HG02938 (cell line): Measurements from ENCODE around the gene HTD2.
"Not testable (repeated sequence)": the region's sequence is repeated elsewhere in the genome, so short reads cannot be mapped to it uniquely, and the experiment has no call there.

Source experiments
- ATAC-seq: cut with Tn5 transposase; IDR thresholded peaks from one replicate; pipeline ENCODE4 v1.9.1; 2021; ENCODE audit warnings: mild to moderate bottlenecking, moderate library complexity; ENCODE audit not compliant: unreplicated experiment

Gene HTD2

DNA sequence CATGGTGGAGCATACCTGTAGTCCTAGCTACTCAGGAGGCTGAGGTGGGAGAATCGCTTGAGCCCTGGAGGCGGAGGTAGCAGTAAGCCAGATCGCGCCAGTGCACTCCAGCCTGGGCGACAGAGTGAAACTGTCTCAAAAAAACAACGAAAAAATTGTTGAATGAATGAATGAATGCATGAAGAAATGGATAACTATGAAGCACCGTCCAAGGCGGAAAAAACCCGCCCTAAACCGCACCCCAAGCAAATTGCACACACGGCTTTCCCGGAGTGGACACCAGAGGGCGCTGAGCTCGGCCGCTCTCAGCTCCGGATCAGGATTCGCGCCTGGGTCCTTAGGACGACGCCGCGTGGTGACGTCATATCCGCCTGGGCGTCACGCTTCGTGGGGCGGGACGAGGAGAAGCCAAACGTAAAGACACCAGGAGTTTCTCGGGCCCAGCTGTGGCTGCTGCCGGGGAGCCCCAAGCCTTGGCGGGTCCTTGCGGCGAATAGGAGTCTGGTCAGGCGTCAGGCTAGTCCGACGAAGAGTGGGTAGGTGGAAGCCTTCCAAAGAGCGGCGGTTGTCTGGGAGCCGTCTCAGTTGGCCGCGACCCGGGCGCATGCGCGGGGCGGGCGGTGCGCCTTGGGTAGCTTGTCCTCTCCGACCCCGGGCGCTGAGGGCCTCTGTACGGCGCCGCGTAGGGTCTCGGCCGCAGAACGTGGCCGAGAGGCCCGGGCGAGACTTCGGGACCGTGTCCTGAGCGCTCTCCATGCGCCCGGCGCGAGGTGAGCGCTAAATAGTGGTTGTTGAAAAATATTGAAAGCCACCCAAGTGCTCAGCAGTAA is at the start of gene HTD2, which contains the start of gene RPP14:
TSS of gene HTD2 (plus strand) at position 639 of the 830 bp plus-strand sequence. CDS start 11,094 bp downstream, outside the sequence.
TSS of gene RPP14 (plus strand) at position 364 of the 830 bp plus-strand sequence. CDS start 4,085 bp downstream, outside the sequence.
- peak; percentile 78 for ATAC-seq

DNA sequence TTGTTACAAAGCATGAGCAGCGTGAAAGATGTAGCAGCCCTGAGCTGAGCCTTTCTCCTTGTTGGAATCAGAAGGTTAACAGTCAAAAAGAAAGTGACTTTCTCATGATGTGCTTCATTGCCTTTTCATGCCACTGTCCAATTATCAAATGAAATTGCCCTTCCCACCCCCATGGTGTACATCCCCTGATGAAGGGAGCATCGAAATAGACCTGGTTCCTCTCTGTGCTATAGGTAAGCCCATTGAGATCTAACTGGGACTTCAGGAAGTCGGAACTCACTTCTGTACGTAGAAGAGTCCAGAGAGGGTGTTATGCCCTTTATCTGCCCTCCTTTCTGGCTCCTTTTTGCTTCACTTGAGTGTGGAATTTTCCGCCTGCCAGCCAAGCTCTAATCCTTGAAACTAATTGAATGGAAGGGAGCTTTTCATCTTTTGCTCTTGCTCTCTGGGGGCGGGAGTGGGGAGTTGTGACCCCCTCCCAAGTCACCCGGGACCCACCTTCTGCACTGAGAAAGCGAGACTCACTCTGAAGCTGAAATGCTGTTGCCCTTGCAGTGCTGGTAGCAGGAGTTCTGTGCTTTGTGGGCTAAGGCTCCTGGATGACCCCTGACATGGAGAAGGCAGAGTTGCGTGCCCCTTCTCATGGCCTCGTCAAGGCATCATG is 47.8 kb upstream of the HTD2 start:
- ATAC-seq, result no peak

GRCh38 chr3:58260261-58260731 is 46.0 kb upstream of the HTD2 start:
- ATAC-seq, result no peak

GRCh38 chr3:58260733-58261132 is 45.6 kb upstream of the HTD2 start:
- no peak for ATAC-seq

DNA sequence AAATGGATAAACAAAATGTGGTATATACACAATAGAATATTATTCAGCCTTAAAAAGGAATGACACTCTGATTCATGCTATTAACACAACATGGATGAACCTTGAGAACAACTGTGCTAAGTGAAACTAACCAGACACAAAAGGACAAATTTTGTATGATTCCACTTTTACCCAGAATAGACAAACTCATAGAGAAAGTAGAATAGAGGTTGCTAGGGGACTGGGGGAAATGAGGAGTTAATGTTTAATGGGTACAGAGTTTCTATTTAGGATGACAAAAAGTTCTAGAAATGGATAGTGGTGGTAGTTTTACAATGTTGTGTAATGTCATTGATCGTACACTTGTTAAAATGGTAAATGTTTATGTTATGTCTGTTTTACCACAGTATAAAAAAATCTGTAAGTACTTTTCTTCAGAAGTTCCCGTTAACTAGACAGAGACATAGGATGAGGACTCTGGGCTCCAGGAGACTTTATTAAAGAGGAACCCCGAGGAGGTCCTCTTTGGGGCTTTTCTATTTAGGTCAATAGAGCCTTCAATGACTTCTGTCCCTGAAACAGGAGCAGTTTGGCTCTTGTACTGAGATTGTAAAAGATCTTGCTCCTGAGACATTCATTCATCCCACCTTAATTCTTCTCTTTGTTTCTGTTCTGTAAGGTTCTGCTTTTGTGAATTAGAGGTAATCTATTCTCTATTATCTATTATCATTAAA is 44.2 kb upstream of the HTD2 start:
- peak; percentile 97 for ATAC-seq

GRCh38 chr3:58266577-58266976 is 39.7 kb upstream of the HTD2 start:
- no peak for ATAC-seq

DNA sequence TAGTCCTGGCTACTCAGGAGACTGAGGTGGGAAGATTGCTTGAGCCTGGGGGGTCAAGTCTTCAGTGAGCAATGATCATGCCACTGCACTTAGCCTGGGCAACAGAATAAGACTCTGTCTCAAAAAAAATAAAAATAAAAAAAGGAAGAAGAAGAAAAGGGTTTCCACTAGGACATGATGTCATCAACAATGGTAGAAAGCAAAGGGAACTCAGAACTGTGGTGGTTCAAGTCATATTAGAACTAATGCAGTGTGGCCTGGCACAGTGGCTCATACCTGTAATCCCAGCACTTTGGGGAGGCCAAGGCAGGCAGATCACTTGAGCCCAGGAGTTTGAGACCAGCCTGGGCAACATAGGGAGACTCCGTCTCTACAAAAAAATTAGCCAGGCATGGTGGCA is 38.8 kb upstream of the HTD2 start:
- ATAC-seq, result not testable (repeated sequence)

GRCh38 chr3:58269356-58269755 is 37.0 kb upstream of the HTD2 start:
- ATAC-seq, result no peak

GRCh38 chr3:58270485-58270884 is 35.8 kb upstream of the HTD2 start:
- no peak for ATAC-seq

DNA sequence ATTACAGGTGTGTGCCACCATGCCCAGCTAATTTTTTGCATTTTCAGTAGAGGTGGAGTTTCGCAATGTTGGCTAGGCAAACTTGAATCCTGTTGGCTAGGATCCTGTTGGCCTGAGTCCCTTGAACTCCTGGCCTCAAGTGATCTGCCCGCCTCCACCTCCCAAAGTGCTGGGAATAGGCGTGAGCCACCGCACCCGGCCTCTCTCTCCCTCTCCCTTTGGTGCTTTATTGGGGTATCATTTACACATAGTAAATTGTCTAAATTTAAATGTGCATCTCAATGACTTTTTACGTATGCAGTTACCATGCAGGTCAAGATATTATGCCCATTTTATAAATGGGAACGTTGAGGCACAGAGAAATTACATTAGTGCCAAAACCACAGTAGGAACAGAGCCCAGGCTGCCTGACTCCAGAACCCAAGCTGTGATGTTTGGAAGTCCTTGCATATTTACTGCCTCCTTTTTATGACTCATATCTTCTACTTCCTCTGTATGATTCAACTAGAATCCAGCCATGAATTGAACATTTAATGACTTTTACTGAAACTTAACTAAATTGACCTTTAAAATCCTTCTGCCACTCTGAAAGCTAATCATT is 34.3 kb upstream of the HTD2 start:
- no peak for ATAC-seq

DNA sequence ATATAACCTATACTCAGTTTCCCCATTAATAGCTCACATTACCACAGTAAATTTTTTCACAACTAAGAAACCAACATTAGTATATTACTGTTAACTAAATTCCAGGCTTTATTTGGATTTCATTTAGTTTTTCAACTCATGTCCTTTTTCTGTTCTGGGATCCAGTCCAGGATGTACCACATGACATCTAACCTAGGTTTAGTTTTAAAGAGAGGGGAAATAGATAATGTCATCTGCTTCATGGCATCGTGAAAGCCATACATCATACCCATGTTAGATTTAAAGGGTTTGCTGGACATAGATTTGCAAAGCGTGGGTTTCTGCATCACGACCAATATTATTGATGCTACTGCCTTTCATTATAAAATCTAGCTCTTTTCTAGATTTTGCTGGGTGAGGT is 33.4 kb upstream of the HTD2 start:
- ATAC-seq, result no peak

DNA sequence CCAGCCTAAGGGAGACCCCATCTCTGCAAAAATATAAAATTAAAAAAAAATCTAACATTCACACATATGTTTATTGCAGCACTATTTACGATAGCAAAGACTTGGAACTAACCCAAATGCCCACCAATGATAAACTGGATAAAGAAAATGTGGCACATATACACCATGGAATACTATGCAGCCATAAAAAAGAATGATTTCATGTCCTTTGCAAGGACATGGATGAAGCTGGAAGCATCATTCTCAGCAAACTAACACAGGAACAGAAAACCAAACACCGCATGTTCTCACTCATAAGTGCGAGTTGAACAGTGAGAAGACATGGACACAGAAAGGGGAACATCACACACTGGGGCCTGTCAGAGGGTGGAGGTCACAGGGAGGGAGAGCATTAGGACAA is 33.0 kb upstream of the HTD2 start:
- ATAC-seq, result not testable (repeated sequence)

DNA sequence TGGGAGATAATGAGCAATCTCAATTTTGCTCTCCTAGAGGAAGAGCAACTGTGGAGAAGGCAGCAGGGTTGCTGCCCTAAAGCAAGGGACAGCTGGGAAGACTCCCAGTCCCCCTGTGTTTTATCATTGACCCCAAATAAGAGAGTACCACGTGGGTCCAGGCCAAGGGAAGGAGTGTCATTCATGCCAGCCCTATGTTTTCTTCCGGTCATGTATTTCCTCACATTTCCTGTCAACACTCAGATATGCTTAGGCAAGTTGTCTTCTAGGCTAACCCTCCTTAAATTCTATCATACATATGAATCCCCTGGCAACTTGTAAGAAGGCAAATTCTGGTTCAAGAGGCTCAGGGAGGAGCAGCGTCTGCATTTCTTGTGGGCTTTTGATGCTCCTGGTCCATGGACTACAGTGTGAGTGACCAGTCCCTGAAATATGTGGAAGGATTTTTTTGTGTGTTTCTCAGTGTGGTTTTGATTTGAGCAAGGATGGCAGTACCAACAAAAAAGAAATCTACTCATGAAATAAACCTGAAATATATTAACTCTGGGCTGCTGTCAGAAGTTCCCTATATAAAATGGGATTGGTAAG is 32.2 kb upstream of the HTD2 start:
- ATAC-seq, result no peak

DNA sequence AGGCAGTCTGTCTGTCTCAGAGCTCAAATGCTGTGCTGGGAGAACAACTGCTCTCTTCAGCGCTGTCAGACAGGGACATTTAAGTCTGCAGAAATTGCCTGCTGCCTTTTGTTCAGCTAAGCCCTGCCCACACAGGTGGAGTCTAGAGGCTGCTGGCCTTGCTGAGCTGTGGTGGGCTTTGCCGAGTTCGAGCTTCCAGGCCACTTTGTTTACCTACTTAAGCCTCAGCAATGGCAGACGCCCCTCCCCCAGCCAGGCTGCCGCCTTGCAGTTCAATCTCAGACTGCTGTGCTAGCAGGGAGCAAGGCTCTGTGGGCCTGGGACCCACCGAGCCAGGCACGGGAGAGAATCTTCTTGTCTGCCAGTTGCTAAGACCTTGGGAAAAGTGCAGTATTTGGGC is 25.3 kb upstream of the HTD2 start:
- ATAC-seq, result no peak

GRCh38 chr3:58285334-58285733 is 21.0 kb upstream of the HTD2 start:
- ATAC-seq, result no peak

GRCh38 chr3:58287354-58287753 is 19.0 kb upstream of the HTD2 start:
- ATAC-seq, result no peak

DNA sequence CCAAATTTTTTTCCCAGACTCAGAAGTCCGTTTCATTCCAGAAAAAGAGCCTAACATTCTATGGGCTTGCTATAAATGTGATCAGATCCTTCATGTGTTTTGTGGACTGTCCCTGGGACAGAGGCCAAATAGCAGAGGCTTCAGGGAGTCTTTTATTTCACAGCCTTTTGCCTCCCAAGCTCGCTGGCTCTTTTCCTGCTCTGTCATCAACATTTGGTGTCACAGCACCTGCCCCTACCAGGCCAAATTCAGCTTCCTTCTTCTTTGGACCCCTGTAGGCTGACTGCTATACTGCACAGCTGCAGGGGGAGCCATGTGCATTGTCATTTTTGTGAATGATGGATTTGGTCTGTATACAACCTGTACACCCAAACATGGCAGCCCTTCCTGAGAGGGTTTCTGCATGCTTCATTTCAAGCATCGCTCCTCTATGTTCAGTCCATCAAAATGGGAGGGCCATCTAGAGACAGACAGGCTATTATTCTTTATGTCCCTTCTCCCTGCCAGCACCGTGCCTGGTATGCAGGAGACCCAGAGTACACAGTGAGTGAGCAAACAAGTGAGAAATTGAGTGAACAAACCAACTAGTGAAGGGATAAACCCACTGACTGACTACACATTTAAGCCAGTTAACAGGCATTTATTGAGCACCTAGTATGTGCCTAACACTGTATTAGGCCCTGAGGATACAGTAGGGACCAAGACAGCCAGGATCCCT is 18.1 kb upstream of the HTD2 start:
- no peak for ATAC-seq

DNA sequence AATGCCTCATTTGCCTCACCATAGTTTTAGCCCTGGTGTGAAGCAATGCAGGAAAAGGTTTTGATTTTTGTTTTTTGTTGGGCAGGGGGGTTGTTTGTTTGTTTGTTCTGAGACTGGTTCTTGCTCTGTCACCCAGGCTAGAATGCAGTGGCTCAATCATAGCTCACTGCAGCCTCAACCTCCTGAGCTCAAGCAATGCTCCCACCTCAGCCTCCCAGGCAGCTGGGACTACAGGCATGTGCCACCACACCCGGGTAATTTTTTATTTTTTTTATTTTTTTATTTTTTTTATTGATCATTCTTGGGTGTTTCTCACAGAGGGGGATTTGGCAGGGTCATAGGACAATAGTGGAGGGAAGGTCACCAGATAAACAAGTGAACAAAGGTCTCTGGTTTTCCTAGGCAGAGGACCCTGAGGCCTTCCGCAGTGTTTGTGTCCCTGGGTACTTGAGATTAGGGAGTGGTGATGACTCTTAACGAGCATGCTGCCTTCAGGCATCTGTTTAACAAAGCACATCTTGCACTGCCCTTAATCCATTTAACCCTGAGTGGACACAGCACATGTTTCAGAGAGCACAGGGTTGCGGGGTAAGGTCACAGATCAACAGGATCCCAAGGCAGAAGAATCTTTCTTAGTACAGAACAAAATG is 17.2 kb upstream of the HTD2 start:
- not testable (repeated sequence) for ATAC-seq

DNA sequence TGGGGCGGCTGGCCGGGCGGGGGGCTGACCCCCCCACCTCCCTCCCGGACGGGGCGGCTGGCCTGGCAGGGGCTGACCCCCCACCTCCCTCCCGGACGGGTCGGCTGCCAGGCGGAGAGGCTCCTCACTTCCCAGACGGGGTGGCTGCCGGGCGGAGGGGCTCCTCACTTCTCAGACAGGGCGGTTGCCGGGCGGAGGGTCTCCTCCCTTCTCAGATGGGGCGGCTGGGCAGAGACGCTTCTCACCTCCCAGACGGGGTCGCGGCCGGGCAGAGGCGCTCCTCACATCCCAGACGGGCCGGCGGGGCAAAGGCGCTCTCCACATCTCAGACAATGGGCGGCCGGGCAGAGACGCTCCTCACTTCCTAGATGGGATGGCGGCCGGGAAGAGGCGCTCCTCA is 15.9 kb upstream of the HTD2 start:
- not testable (repeated sequence) for ATAC-seq
